Measurements from ENCODE around the gene RBMS1. TPM values are rescaled to one million over a fixed set of nuclear protein-coding genes. Genes with fewer than 3 reads are reported as not detected.

The RBMS1 gene
- polyA plus RNA-seq, 1 donor (not counting 4 experiments of a cell fraction or from before 2014, with no cell fraction given): 89.1 TPM

- H3K36me3 ChIP-seq (ENCODE audit: control insufficient read depth in 2 of 2, extremely low read depth in 1 of 2, insufficient read depth in 2 of 2, low read length in 2 of 2): peaks cover 10 to 26% of the 10 kb centered on the region in 2 experiments
- H3K4me1 ChIP-seq (ENCODE audit: control insufficient read depth, extremely low read depth, insufficient read depth, low read length): peaks cover 27% of the 10 kb centered on the region
- dilution Hi-C loops (cut with MboI; ENCODE audit: extremely low pct_ligation_motif_present, low sequenced_read_pairs): no loop called here
- H3K27me3 ChIP-seq (ENCODE audit: control insufficient read depth, extremely low read depth, insufficient read depth, low read length): no peaks in the 10 kb centered on the region
- H3K9ac ChIP-seq (ENCODE audit: control insufficient read depth, extremely low read depth, insufficient read depth, low read length): no peak overlapping the region
- no peak for TF ChIP-seq EZH2 (IDR thresholded peaks at IDR 0.05; ENCODE audit: low read length)
- no peak for TF ChIP-seq CTCF (optimal IDR thresholded peaks at IDR 0.05 in 1 of 3, IDR thresholded peaks at IDR 0.05 in 1 of 3, conservative IDR thresholded peaks at IDR 0.05 in 1 of 3; ENCODE audit: extremely low read depth in 1 of 3, insufficient read depth in 2 of 3, low read length in 3 of 3)
- H3K9me3 ChIP-seq (ENCODE audit: control insufficient read depth, low read depth, low read length): no peaks in the 10 kb centered on the region
- no peaks in the 10 kb centered on the region for H4K20me1 ChIP-seq (ENCODE audit: control insufficient read depth, extremely low read depth, insufficient read depth, low read length)
- no peak overlapping the region for H3K4me2 ChIP-seq (ENCODE audit: control insufficient read depth, extremely low read depth, insufficient read depth, low read depth, low read length)
- peaks cover 2% of the 10 kb centered on the region for H3K9me1 ChIP-seq (ENCODE audit: control insufficient read depth, extremely low read depth, insufficient read depth, low read length)
- no peak for DNase-seq (ENCODE audit: low read depth, low spot score)
- peaks cover 13% of the 10 kb centered on the region for H3K79me2 ChIP-seq (ENCODE audit: control insufficient read depth, insufficient read depth, low read length)
- H3K27ac ChIP-seq (ENCODE audit: control insufficient read depth, insufficient read depth, low read length): peak overlapping the region; percentile 36
- H2AFZ ChIP-seq (ENCODE audit: control insufficient read depth, low read length): no peak overlapping the region
- no peak overlapping the region for H3K4me3 ChIP-seq (ENCODE audit: control insufficient read depth in 2 of 3, extremely low read depth in 1 of 3, insufficient read depth in 2 of 3, low read depth in 1 of 3, low read length in 3 of 3)
- FAIRE-seq: peak; percentile 81
Observed at GRCh38 chr2:160288324-160288723, 205.3 kb downstream of the RBMS1 start.

GRCh38 chr2:160287476-160287875, 206.1 kb downstream of the RBMS1 start:
- H3K4me3 ChIP-seq (ENCODE audit: control insufficient read depth in 2 of 3, extremely low read depth in 1 of 3, insufficient read depth in 2 of 3, low read depth in 1 of 3, low read length in 3 of 3): no peak overlapping the region
- peaks cover 8 to 20% of the 10 kb centered on the region in 2 experiments for H3K36me3 ChIP-seq (ENCODE audit: control insufficient read depth in 2 of 2, extremely low read depth in 1 of 2, insufficient read depth in 2 of 2, low read length in 2 of 2)
- H3K4me1 ChIP-seq (ENCODE audit: control insufficient read depth, extremely low read depth, insufficient read depth, low read length): peaks cover 22% of the 10 kb centered on the region
- H3K9me3 ChIP-seq (ENCODE audit: control insufficient read depth, low read depth, low read length): no peaks in the 10 kb centered on the region
- H3K27ac ChIP-seq (ENCODE audit: control insufficient read depth, insufficient read depth, low read length): no peak overlapping the region
- no peaks in the 10 kb centered on the region for H4K20me1 ChIP-seq (ENCODE audit: control insufficient read depth, extremely low read depth, insufficient read depth, low read length)
- no peak for TF ChIP-seq EZH2 (IDR thresholded peaks at IDR 0.05; ENCODE audit: low read length)
- no peak for TF ChIP-seq CTCF (optimal IDR thresholded peaks at IDR 0.05 in 1 of 3, IDR thresholded peaks at IDR 0.05 in 1 of 3, conservative IDR thresholded peaks at IDR 0.05 in 1 of 3; ENCODE audit: extremely low read depth in 1 of 3, insufficient read depth in 2 of 3, low read length in 3 of 3)
- no peak overlapping the region for H3K4me2 ChIP-seq (ENCODE audit: control insufficient read depth, extremely low read depth, insufficient read depth, low read depth, low read length)
- FAIRE-seq (no peak), DNase-seq (ENCODE audit: low read depth, low spot score) (no peak)
- no peak overlapping the region for H3K9ac ChIP-seq (ENCODE audit: control insufficient read depth, extremely low read depth, insufficient read depth, low read length)
- dilution Hi-C loops (cut with MboI; ENCODE audit: extremely low pct_ligation_motif_present, low sequenced_read_pairs): no loop called here
- H2AFZ ChIP-seq (ENCODE audit: control insufficient read depth, low read length): no peak overlapping the region
- H3K27me3 ChIP-seq (ENCODE audit: control insufficient read depth, extremely low read depth, insufficient read depth, low read length): no peaks in the 10 kb centered on the region
- H3K79me2 ChIP-seq (ENCODE audit: control insufficient read depth, insufficient read depth, low read length): peaks cover 10% of the 10 kb centered on the region
- H3K9me1 ChIP-seq (ENCODE audit: control insufficient read depth, extremely low read depth, insufficient read depth, low read length): no peaks in the 10 kb centered on the region

Measured in keratinocyte (primary cell).